ENCODE results near the gene XXYLT1.
"Not testable (repeated sequence)": the region's sequence is repeated elsewhere in the genome, so short reads cannot be mapped to it uniquely, and the experiment has no call there.

XXYLT1 gene

DNA sequence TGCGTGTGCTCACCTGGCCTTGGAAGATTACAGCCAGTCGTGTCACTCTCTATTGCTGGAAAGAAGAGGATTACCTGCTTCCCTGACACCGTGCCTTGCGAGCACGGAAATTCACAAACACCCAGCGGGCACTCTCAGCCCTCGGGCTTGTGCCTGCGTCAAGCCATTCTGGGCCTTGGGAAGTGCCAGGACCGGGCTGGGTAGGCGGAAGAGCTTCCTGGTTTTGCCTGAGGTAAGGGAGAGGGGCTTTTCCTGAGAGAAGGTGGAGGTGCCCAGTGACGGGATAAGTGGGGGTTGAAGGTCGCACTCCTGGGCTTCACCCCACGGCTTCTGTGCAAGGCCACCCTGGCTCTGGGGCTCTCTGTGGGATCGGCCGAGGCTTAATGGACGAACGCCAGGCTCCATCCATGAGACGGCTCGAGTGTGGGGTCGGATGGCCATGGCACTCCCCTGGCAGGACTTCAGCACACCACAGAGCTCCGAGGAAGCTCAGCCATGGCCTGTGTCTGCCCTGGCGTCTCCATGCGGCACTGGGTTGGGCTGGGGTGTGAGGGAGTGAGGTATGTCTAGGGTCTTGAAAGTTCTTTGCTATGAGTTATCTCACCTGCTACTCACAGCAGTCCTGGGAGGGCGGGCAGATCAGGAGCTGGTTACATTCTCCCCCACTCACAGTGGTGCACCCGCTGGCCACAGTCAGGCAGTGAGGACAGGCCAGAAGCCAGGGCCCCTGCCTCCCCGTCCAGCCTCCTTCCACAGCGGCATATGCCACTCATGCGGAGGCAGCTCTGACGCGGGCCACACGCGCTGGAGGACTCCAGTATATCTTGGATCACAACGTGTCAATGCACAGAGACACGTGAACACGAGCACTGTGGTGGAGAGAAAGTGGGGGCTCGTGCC is 209.0 kb downstream of the XXYLT1 start:
- TF ChIP-seq TAF1 (IDR thresholded peaks at IDR 0.05; ENCODE audit: borderline replicate concordance, low read depth, low read length) (no peak), POLR2A (IDR thresholded peaks at IDR 0.05; ENCODE audit: low read depth, low read length) (no peak), POLR2AphosphoS5 (IDR thresholded peaks at IDR 0.05; ENCODE audit: low read depth, low read length) (no peak)
- no peak for FAIRE-seq
- no peak for DNase-seq (ENCODE audit: insufficient read length)

DNA sequence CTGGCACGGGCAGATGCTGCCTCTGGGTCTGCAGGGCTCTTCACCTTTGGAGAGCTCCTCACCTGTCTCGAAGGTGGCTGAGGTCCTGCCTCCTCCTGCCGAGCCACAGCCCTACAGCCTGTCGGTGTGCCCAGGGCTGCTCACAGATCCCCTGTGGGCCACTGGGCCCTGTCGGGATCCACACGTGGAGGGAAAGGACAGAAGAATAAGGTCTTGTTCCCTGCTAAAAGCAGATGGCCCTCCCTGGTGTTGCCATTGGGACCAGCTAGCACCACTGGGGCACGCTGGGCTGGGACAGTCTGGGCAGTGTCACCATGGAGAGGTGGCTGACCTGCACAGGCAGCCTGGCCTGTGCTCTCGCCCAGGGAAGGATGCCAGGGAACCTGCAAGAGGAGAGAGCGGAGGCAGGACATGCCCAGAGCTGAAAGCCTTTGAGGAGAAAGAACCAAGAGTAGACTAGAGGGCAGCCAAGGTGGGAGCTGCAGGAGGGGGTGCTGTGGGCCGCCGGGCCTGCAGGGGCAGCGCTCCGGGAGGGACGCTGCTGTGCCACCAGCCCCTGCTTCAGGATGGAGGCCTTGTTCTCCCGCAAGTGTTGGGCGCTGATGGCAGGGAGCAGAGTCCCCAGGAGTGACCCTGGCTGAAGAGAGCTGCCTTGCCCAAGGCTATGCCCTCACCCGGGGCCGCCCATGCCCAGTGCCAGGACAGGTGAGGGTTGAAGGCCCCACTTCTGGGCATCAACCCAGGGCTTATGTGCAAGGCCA is 210.2 kb downstream of the XXYLT1 start:
- TF ChIP-seq POLR2AphosphoS5 (IDR thresholded peaks at IDR 0.05; ENCODE audit: low read depth, low read length) = no peak
- TF ChIP-seq POLR2A (IDR thresholded peaks at IDR 0.05; ENCODE audit: low read depth, low read length) = no peak
- no peak for TF ChIP-seq TAF1 (IDR thresholded peaks at IDR 0.05; ENCODE audit: borderline replicate concordance, low read depth, low read length)
- DNase-seq (ENCODE audit: insufficient read length) (no peak), FAIRE-seq (no peak)

DNA sequence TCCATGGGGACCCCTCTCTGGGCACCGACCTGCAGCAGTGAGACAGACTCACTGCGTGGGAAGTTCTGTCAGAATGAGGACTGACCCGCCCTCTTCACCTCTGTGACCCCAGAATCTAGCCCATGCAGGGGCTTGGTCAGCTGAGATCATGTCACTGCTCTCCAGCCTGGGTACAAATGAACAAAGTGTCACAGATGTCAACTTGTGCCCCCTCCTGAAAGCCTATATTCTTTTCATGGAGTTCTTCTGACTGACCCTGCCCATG is 210.8 kb downstream of the XXYLT1 start:
- FAIRE-seq (no peak), DNase-seq (ENCODE audit: insufficient read length) (no peak)
- TF ChIP-seq POLR2AphosphoS5 (IDR thresholded peaks at IDR 0.05; ENCODE audit: low read depth, low read length) = no peak
- TF ChIP-seq POLR2A (IDR thresholded peaks at IDR 0.05; ENCODE audit: low read depth, low read length) = no peak
- no peak for TF ChIP-seq TAF1 (IDR thresholded peaks at IDR 0.05; ENCODE audit: borderline replicate concordance, low read depth, low read length)

DNA sequence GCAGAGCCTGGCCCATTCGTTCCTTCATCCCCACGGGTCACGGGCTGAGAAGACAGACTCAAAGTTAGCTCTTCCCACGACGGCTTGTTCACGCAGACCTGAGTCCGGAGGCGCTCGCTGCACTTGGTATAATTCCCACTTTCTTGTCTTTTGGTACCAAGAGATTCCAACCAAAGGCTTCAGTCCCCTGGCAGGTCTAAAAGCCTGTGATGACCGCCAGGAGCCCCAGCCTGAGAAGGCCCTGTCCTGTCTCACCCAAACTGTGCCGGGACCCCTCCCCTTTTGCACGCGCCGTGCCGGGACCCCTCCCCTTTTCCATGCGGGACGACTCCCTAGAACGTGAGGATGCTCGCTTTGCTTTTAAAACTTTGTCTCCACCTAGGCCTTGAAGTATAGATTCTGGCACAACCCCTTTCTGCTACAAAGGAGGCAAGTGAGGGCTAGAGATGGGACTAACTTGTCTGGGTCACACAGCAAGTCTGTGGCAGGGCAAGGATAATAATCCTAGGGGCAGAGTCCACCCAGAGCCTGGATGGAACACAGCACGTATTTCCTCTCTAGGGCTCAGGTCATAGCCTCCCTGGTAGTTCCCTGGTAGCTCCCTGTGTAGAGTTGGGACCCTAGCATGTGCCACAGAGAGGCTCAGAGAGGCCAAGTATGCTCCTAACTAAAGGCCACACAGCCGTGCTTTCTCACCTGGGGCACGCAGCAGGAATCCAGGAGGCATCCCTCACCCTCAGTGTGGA is 211.3 kb downstream of the XXYLT1 start:
- FAIRE-seq (no peak), DNase-seq (ENCODE audit: insufficient read length) (no peak)
- TF ChIP-seq TAF1 (IDR thresholded peaks at IDR 0.05; ENCODE audit: borderline replicate concordance, low read depth, low read length) (no peak), POLR2AphosphoS5 (IDR thresholded peaks at IDR 0.05; ENCODE audit: low read depth, low read length) (no peak), POLR2A (IDR thresholded peaks at IDR 0.05; ENCODE audit: low read depth, low read length) (no peak)

DNA sequence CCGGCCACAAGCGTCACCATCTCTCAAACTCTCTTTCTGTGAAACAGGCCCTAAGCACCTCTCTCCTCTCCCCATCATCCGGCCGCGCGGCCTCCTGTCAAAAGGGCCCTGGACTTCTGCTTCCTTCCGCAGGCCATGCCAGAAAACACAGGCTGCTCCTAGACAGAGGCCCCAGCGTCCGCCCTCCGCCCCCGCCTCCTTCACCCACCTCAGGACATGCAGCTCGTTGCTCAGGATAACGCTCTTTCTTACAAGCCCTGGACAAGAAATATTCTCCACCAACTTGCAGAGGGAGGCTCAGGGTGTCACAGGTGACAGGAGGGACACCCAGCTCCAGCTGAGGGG is 212.0 kb downstream of the XXYLT1 start:
- DNase-seq (ENCODE audit: insufficient read length) (no peak), FAIRE-seq (no peak)
- TF ChIP-seq POLR2A (IDR thresholded peaks at IDR 0.05; ENCODE audit: low read depth, low read length) (no peak), TAF1 (IDR thresholded peaks at IDR 0.05; ENCODE audit: borderline replicate concordance, low read depth, low read length) (no peak), POLR2AphosphoS5 (IDR thresholded peaks at IDR 0.05; ENCODE audit: low read depth, low read length) (no peak)

DNA sequence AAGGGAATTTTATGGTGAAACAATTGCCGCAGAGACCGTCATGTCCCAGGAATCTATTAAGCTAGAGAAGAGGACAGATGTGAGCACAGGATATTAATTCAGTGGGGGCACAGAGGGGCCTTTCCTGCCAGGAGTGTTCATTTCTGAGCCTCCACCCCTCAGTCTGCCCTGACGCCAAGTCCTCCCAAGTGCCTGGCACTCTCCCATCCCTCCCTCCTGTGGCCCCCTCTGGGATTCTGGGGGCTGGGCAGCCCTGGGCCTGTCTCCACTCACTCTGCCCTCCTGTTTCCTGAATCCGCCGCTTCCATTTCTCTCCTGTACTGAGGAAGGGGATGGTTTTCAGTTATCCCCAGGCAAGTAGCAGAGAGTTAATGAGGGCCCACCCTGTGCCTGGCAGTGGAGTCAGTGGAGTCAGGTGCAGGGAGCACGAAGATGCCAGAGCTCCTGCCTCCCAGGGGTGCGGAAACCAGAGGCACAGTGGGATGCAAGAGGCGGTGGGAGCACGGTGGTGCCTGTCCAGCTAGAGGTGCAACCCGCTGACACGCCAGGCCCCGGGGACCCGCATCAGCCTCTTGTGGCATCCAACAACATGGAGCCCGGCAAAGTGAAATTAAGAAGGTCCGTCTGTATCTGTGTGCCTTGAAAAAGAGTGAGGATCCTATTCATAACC is 212.5 kb downstream of the XXYLT1 start:
- DNase-seq (ENCODE audit: insufficient read length) (no peak), FAIRE-seq (no peak)
- TF ChIP-seq TAF1 (IDR thresholded peaks at IDR 0.05; ENCODE audit: borderline replicate concordance, low read depth, low read length) = no peak
- no peak for TF ChIP-seq POLR2A (IDR thresholded peaks at IDR 0.05; ENCODE audit: low read depth, low read length)
- TF ChIP-seq POLR2AphosphoS5 (IDR thresholded peaks at IDR 0.05; ENCODE audit: low read depth, low read length) = no peak

DNA sequence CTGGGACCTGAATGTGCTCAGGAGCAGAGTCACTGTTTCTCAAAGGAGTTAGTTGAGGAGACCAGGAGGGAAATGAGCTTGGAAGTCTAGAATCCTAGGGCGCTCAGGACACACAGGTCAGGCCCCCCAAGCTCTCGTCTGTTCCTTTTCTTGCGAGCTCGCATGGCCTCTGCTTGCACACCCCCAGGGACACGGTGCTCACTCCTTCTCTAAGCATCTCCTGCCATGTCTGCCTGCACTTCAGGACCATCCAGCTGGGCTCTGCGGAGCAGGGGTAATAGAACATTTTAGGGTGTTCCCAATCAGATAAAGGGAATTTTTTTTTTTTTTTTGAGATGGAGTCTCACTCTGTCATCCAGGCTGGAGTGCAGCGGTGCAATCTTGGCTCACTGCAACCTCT is 213.2 kb downstream of the XXYLT1 start:
- DNase-seq (ENCODE audit: insufficient read length) (no peak), FAIRE-seq (no peak)
- TF ChIP-seq POLR2A (IDR thresholded peaks at IDR 0.05; ENCODE audit: low read depth, low read length) (no peak), POLR2AphosphoS5 (IDR thresholded peaks at IDR 0.05; ENCODE audit: low read depth, low read length) (no peak), TAF1 (IDR thresholded peaks at IDR 0.05; ENCODE audit: borderline replicate concordance, low read depth, low read length) (no peak)

DNA sequence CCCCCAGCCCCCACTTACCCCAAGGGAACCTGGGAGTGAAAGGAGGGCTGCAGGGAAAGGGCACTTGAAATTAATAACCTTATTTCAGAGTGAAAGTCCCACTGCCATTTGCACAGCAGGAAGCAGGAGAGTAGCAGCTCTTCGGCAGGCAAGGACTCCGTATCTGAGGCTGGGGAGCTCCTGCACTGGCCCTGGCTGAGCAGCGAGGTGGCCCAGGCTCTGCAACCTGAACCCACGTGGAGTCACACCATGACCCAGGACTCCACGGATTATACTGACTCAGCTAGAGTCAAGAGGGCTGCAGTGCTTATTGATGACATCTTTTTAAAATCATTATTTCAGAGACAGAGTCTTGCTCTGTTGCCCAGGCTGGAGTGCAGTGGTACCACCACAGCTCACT is 214.5 kb downstream of the XXYLT1 start:
- no peak for TF ChIP-seq POLR2AphosphoS5 (IDR thresholded peaks at IDR 0.05; ENCODE audit: low read depth, low read length)
- no peak for FAIRE-seq
- DNase-seq (ENCODE audit: insufficient read length) = no peak

DNA sequence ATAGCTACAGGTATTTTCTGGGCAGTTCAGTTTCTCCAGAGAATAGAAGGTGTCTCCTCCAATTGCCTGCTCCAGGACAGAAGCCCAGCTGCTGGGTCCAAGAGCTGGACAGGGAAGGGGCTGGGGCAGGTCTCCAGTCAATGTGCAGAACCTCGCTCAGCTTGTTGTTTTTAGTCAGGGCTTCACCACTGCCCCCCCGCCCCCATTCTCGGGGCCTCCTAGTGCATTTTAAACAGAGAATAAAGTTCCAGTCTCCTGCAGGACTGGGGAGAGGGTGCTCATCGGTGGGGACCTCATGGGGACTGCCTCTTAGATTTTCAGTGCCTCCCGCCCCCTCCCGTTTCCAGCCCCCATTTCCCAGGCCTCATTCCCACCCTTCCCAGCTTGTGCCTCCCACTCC is 216.6 kb downstream of the XXYLT1 start:
- DNase-seq (ENCODE audit: insufficient read length) (no peak), FAIRE-seq (no peak)
- no peak for TF ChIP-seq TAF1 (IDR thresholded peaks at IDR 0.05; ENCODE audit: borderline replicate concordance, low read depth, low read length)
- no peak for TF ChIP-seq POLR2A (IDR thresholded peaks at IDR 0.05; ENCODE audit: low read depth, low read length)
- no peak for TF ChIP-seq POLR2AphosphoS5 (IDR thresholded peaks at IDR 0.05; ENCODE audit: low read depth, low read length)

DNA sequence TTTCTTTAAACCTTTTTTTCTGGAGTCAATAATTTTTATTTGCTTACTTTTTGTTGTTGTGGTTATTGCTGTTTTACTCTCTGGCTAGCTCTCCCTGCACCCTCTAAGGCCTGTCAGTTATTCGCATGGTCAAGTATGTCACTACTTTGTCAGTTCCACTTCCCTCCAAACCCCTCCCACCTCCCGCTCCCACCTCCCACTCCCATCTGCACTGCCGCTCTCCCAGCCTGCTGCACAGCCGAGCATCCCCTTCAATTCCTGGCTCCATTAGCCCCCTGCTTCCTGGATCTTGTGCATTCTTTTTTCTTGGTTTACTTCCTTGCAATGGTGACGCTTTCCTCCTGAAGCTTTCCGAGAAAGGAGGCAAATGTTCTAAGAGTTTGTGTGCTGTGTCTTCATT is 218.0 kb downstream of the XXYLT1 start:
- TF ChIP-seq POLR2A (IDR thresholded peaks at IDR 0.05; ENCODE audit: low read depth, low read length) (no peak), POLR2AphosphoS5 (IDR thresholded peaks at IDR 0.05; ENCODE audit: low read depth, low read length) (no peak), TAF1 (IDR thresholded peaks at IDR 0.05; ENCODE audit: borderline replicate concordance, low read depth, low read length) (no peak)
- FAIRE-seq = no peak
- no peak for DNase-seq (ENCODE audit: insufficient read length)

DNA sequence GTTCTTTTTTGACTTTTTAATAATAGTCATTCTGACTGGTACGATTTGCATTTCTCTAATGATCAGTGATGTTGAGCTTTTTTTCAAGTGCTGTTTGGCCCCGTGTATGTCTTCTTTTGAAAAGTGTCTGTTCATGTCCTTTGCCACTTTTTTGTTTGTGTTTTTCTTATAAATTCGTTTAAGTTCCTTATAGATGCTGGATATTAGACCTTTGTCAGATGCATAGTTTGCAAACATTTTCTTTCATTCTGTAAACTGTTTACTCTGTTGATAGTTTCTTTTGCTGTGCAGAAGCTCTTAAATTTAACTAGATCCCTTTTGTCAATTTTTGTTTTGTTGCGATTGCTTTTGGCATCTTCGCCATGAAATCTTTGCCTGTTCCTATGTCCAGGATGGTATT is 220.7 kb downstream of the XXYLT1 start:
- FAIRE-seq = not testable (repeated sequence)

More for the DNA sequence above, 220.7 kb downstream of the XXYLT1 start:
- DNase-seq (ENCODE audit: insufficient read length) = not testable (repeated sequence)
